ENCODE data around the gene SH3BP5.

The SH3BP5 gene

DNA sequence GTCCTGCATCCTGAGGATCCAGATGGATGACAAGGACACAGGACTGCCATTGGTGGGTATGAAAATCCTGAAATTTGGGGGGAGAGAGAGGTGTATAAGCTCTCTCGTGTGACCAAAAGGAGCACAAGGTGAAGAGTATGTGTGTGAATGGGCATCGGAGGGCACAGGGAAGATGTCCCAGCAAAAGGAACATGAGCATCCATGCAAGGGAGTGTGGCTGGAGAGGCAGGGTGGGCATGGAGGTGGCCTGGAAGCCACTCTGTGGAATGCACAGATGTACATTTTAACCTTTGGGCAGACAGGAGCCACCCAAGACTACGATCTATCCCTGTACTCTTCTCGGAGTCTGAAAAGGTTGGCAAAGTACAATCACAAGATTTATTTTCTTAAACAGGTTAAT, 71.9 kb downstream of the SH3BP5 start:
- no peak for TF ChIP-seq CTCF (IDR thresholded peaks at IDR 0.05; ENCODE audit: low read depth, low read length)
- no peak for DNase-seq (ENCODE audit: extremely low read depth, low read depth)

- no peak for DNase-seq (ENCODE audit: extremely low read depth, low read depth)
- TF ChIP-seq CTCF (IDR thresholded peaks at IDR 0.05; ENCODE audit: low read depth, low read length): no peak
Measured at GRCh38 chr3:15258720-15259119, 73.7 kb downstream of the SH3BP5 start.

- no peak for DNase-seq (ENCODE audit: extremely low read depth, low read depth)
- no peak for TF ChIP-seq CTCF (IDR thresholded peaks at IDR 0.05; ENCODE audit: low read depth, low read length)
Measured at GRCh38 chr3:15256861-15257341, 75.5 kb downstream of the SH3BP5 start.

GRCh38 chr3:15255215-15255614, 77.2 kb downstream of the SH3BP5 start:
- TF ChIP-seq CTCF (IDR thresholded peaks at IDR 0.05; ENCODE audit: low read depth, low read length): no peak
- DNase-seq (ENCODE audit: extremely low read depth, low read depth): no peak

DNA sequence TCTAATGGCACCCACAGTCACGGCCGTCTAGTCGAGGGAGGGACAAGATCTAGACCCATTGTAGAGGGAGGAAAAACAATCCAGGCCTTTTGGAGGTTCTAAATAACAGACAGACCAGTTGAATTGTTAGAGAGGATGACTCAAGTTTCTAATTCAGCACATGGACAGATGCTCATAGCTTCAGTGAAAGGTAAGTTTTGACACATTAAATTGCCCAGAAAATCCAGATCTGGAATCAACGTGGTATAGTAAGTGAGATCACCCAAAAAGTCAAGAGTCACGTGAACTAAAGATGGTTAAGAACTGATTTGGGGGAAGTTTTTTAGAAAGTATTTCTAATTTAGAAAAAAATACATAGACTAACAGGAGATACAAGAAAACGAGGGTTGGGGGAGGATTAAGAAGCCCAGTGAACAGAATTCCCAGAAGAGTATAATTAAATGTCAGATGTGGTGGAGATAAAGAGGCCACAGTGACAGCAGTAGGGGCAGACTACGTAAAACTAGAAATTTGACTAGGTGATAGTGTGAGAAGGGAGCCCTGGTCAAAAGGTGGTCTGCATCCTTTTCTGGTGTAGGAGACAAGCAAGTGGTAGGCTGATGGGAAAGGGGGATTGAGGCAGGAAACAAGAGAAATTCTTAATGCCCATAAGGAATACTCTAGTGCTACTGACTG, 79.2 kb downstream of the SH3BP5 start:
- TF ChIP-seq CTCF (IDR thresholded peaks at IDR 0.05; ENCODE audit: low read depth, low read length): no peak
- DNase-seq (ENCODE audit: extremely low read depth, low read depth): no peak

DNA sequence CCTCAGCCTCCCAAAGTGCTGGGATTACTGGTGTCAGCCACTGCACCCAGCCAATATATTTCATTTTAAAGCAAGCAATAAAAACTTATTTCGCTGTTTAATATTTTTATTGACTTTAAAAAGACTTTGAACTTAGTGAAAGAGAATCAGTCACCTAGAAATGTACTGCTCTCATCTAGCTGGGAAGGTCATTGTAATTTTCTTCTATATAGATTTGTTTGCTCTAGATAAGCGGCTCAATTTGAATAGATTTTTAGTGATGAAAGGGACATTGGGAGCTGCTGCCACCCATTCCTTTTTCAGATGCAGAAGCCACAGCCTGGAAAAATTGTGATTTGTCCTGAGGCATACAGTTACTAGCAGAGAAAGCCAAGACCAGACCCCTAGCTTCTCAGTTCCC, 86.2 kb downstream of the SH3BP5 start:
- TF ChIP-seq CTCF (IDR thresholded peaks at IDR 0.05; ENCODE audit: low read depth, low read length): no peak
- no peak for DNase-seq (ENCODE audit: extremely low read depth, low read depth)

DNA sequence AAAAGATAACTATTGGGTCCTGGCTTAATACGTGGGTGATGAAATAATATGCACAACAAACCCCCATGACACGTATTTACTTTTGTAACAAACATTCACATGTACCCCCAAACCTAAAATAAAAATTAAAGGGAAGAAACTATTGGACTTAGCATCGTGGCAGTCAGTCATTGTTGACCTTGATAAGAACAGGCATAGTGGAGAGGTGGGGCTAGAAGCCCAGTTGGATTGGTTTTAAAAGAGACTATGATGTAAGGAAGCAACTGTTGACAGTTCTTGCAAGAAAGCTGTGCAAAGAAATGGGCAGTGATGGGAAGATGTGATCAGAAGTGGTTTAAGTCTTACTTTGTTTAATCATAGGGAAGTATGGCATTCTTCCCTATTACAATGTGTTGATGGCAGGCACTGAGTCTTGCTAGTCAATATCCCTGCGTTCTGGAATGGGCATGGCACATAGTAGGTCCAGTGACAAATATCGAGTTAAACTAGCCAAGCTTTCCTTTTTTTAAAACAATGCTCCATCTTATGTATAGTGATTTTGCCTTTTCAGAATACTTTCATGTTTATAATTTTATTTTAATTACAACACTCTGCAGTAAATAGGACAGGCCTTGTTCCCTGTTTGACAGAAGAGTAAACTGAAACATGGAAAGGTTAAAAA, 88.4 kb downstream of the SH3BP5 start:
- TF ChIP-seq CTCF (IDR thresholded peaks at IDR 0.05; ENCODE audit: low read depth, low read length): no peak
- DNase-seq (ENCODE audit: extremely low read depth, low read depth): no peak
